ENCODE data around the gene MADD. TPM values are rescaled to one million over a fixed set of nuclear protein-coding genes. Genes with fewer than 3 reads are reported as not detected.

MADD gene
- total and polyA plus RNA-seq, 2 donors (not counting 1 experiment from before 2014, with no cell fraction given) = 56.8 to 108 TPM

- no peak overlapping the region for H3K4me2 ChIP-seq (replicated peaks; ENCODE audit: low read depth, low read length, poor library complexity, severe bottlenecking)
- no peaks in the 10 kb centered on the region for H4K20me1 ChIP-seq (ENCODE audit: control insufficient read depth, insufficient read depth, low read length, poor library complexity, severe bottlenecking)
- Mint-ChIP-seq H3K4me3 (no peak overlapping the region), H3K4me1 (peaks cover 9% of the 10 kb centered on the region), H3K27me3 (no peaks in the 10 kb centered on the region), H3K27ac (no peak overlapping the region), H3K9me3 (ENCODE audit: insufficient read depth) (no peaks in the 10 kb centered on the region)
- 92% methylated on average over 21 of the region's 22 CpGs for WGBS (ENCODE audit: insufficient coverage)
- H3K9ac ChIP-seq (ENCODE audit: low read length) = no peak overlapping the region
- no peak for ATAC-seq (ENCODE audit: low read depth)
- H3K79me2 ChIP-seq (ENCODE audit: control insufficient read depth, insufficient read depth, low read length) = peaks cover 4% of the 10 kb centered on the region
- DNase-seq = no peak
- POLR2A ChIA-PET = no interaction called here
- TF ChIP-seq, protein P1, sequence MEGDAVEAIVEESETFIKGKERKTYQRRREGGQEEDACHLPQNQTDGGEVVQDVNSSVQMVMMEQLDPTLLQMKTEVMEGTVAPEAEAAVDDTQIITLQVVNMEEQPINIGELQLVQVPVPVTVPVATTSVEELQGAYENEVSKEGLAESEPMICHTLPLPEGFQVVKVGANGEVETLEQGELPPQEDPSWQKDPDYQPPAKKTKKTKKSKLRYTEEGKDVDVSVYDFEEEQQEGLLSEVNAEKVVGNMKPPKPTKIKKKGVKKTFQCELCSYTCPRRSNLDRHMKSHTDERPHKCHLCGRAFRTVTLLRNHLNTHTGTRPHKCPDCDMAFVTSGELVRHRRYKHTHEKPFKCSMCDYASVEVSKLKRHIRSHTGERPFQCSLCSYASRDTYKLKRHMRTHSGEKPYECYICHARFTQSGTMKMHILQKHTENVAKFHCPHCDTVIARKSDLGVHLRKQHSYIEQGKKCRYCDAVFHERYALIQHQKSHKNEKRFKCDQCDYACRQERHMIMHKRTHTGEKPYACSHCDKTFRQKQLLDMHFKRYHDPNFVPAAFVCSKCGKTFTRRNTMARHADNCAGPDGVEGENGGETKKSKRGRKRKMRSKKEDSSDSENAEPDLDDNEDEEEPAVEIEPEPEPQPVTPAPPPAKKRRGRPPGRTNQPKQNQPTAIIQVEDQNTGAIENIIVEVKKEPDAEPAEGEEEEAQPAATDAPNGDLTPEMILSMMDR (IDR thresholded peaks at IDR 0.05) = no peak
- no peak for TF ChIP-seq EZH2 (IDR thresholded peaks at IDR 0.05; ENCODE audit: borderline replicate concordance, insufficient read depth, low read depth, low read length, poor library complexity, severe bottlenecking)
- H3K9me3 ChIP-seq (ENCODE audit: control extremely low read depth in 1 of 3, control insufficient read depth in 2 of 3, insufficient read depth in 1 of 3, low read length in 2 of 3) = no peaks in the 10 kb centered on the region
- intact Hi-C loops (cut with micrococcal nuclease) = no loop called here
- no peak overlapping the region for H2AFZ ChIP-seq (ENCODE audit: insufficient read depth, low read depth, low read length, poor library complexity, severe bottlenecking)
- H3K27ac ChIP-seq (ENCODE audit: low read length in 2 of 2) = no peak overlapping the region
- H3K36me3 ChIP-seq (replicated peaks in 1 of 2; ENCODE audit: control extremely low read depth in 1 of 2, control insufficient read depth in 1 of 2, extremely low read depth in 1 of 2, insufficient read depth in 2 of 2, low read length in 1 of 2) = no peaks in the 10 kb centered on the region
- H3K27me3 ChIP-seq (replicated peaks in 1 of 4; ENCODE audit: control extremely low read depth in 1 of 4, control insufficient read depth in 3 of 4, insufficient read depth in 4 of 4, low read length in 3 of 4) = no peaks in the 10 kb centered on the region
- no peak overlapping the region for H3K4me3 ChIP-seq (ENCODE audit: control extremely low read depth in 1 of 5, extremely low read depth in 1 of 5, insufficient read depth in 1 of 5, low read depth in 2 of 5, low read length in 4 of 5)
- H3K4me1 ChIP-seq (ENCODE audit: control insufficient read depth in 2 of 2, insufficient read depth in 2 of 2, low read length in 2 of 2) = peaks cover 8 to 12% of the 10 kb centered on the region in 2 donors
- CTCF ChIA-PET = interaction anchor here (2.9 kb wide), 1 partner anchor 99 kb away, joined by 10 read pairs; no protein-coding TSS in a partner anchor
These were observed 8.6 kb upstream of the MADD start for GRCh38 chr11:47261291-47261800.

DNA sequence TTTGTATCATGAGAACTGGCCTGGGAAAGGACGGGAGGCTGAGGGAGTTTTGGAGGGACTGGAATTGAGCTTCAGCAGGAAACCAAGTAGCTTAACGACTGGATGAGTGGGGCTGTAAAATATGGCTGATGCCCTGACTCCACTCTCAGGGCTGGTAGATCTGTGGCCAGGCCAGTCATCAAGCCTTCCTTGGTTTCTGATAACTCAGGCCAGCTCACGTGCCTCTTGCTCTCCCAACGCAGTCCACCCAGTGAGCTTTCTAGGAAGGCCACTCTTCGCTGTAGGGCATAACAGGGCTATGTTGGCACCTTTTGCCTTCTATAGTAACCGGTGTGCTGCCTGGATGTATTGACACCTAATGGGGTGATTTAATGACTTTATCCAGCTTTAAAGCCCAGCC lies 5.8 kb upstream of the MADD start:
- no peak overlapping the region for H3K27ac ChIP-seq (ENCODE audit: low read length in 2 of 2)
- Mint-ChIP-seq H3K27me3 (no peaks in the 10 kb centered on the region), H3K4me3 (no peak overlapping the region), H3K4me1 (peaks cover 22% of the 10 kb centered on the region), H3K27ac (peak overlapping the region; percentile 10), H3K9me3 (ENCODE audit: insufficient read depth) (no peaks in the 10 kb centered on the region)
- H3K9ac ChIP-seq (ENCODE audit: low read length) = no peak overlapping the region
- 96% methylated on average over 4 of the region's 6 CpGs for WGBS (ENCODE audit: insufficient coverage)
- TF ChIP-seq, protein P1 (IDR thresholded peaks at IDR 0.05) = no peak
- TF ChIP-seq EZH2 (IDR thresholded peaks at IDR 0.05; ENCODE audit: borderline replicate concordance, insufficient read depth, low read depth, low read length, poor library complexity, severe bottlenecking) = no peak
- no peaks in the 10 kb centered on the region for H3K27me3 ChIP-seq (replicated peaks in 1 of 4; ENCODE audit: control extremely low read depth in 1 of 4, control insufficient read depth in 3 of 4, insufficient read depth in 4 of 4, low read length in 3 of 4)
- CTCF ChIA-PET = interaction anchor here (1.5 to 2.0 kb wide), 3 partner anchors 16 to 148 kb away, joined by 3 to 7 read pairs (median 5); partner anchors contain the start of genes ACP2 and DDB2
- no peaks in the 10 kb centered on the region for H4K20me1 ChIP-seq (ENCODE audit: control insufficient read depth, insufficient read depth, low read length, poor library complexity, severe bottlenecking)
- no peak for DNase-seq
- H3K4me1 ChIP-seq (ENCODE audit: control insufficient read depth in 2 of 2, insufficient read depth in 2 of 2, low read length in 2 of 2) = peaks cover 19 to 21% of the 10 kb centered on the region in 2 donors
- intact Hi-C loops (cut with micrococcal nuclease) = no loop called here
- H3K4me3 ChIP-seq (ENCODE audit: control extremely low read depth in 1 of 5, extremely low read depth in 1 of 5, insufficient read depth in 1 of 5, low read depth in 2 of 5, low read length in 4 of 5) = no peak overlapping the region
- POLR2A ChIA-PET = interaction anchor here (0.6 kb wide), 1 partner anchor 15 kb away, joined by 3 read pairs; the partner anchor contains the start of gene ACP2
- ATAC-seq (ENCODE audit: low read depth) = no peak
- H3K36me3 ChIP-seq (replicated peaks in 1 of 2; ENCODE audit: control extremely low read depth in 1 of 2, control insufficient read depth in 1 of 2, extremely low read depth in 1 of 2, insufficient read depth in 2 of 2, low read length in 1 of 2) = no peaks in the 10 kb centered on the region
- no peak overlapping the region for H2AFZ ChIP-seq (ENCODE audit: insufficient read depth, low read depth, low read length, poor library complexity, severe bottlenecking)
- no peak overlapping the region for H3K4me2 ChIP-seq (replicated peaks; ENCODE audit: low read depth, low read length, poor library complexity, severe bottlenecking)
- no peaks in the 10 kb centered on the region for H3K9me3 ChIP-seq (ENCODE audit: control extremely low read depth in 1 of 3, control insufficient read depth in 2 of 3, insufficient read depth in 1 of 3, low read length in 2 of 3)
- peaks cover 4% of the 10 kb centered on the region for H3K79me2 ChIP-seq (ENCODE audit: control insufficient read depth, insufficient read depth, low read length)

Data from B cell (primary cell).